ENCODE data around the gene RAB31. TPM values are rescaled to one million over a fixed set of nuclear protein-coding genes. Genes with fewer than 3 reads are reported as not detected.

The RAB31 gene
- polyA plus RNA-seq, 2 of the 4 experiments (the other 2 are of a cell fraction) = 16.9 to 46.3 TPM

- TF ChIP-seq GATA3 (IDR thresholded peaks at IDR 0.05; ENCODE audit: borderline replicate concordance) = no peak
- no peak for TF ChIP-seq JUNB (IDR thresholded peaks at IDR 0.05)
- TF ChIP-seq RFX5 (IDR thresholded peaks at IDR 0.05) = no peak
- TF ChIP-seq, protein P1, sequence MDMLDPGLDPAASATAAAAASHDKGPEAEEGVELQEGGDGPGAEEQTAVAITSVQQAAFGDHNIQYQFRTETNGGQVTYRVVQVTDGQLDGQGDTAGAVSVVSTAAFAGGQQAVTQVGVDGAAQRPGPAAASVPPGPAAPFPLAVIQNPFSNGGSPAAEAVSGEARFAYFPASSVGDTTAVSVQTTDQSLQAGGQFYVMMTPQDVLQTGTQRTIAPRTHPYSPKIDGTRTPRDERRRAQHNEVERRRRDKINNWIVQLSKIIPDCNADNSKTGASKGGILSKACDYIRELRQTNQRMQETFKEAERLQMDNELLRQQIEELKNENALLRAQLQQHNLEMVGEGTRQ (IDR thresholded peaks at IDR 0.05) = no peak
- TF ChIP-seq SREBF2 (IDR thresholded peaks at IDR 0.05) = no peak
- no peak for TF ChIP-seq EHMT2 (IDR thresholded peaks at IDR 0.05; ENCODE audit: low read depth)
- no peak for TF ChIP-seq POLR2A (IDR thresholded peaks at IDR 0.05; ENCODE audit: low read length)
- no peak for TF ChIP-seq KDM5A (IDR thresholded peaks at IDR 0.05)
- TF ChIP-seq ZSCAN20 (CRISPR knock-in tag; IDR thresholded peaks at IDR 0.05) = no peak
- no peak for TF ChIP-seq CTCF (IDR thresholded peaks at IDR 0.05)
- TF ChIP-seq RCOR1 (IDR thresholded peaks at IDR 0.05; ENCODE audit: low read depth, low read length) = no peak
- TF ChIP-seq, protein P2, sequence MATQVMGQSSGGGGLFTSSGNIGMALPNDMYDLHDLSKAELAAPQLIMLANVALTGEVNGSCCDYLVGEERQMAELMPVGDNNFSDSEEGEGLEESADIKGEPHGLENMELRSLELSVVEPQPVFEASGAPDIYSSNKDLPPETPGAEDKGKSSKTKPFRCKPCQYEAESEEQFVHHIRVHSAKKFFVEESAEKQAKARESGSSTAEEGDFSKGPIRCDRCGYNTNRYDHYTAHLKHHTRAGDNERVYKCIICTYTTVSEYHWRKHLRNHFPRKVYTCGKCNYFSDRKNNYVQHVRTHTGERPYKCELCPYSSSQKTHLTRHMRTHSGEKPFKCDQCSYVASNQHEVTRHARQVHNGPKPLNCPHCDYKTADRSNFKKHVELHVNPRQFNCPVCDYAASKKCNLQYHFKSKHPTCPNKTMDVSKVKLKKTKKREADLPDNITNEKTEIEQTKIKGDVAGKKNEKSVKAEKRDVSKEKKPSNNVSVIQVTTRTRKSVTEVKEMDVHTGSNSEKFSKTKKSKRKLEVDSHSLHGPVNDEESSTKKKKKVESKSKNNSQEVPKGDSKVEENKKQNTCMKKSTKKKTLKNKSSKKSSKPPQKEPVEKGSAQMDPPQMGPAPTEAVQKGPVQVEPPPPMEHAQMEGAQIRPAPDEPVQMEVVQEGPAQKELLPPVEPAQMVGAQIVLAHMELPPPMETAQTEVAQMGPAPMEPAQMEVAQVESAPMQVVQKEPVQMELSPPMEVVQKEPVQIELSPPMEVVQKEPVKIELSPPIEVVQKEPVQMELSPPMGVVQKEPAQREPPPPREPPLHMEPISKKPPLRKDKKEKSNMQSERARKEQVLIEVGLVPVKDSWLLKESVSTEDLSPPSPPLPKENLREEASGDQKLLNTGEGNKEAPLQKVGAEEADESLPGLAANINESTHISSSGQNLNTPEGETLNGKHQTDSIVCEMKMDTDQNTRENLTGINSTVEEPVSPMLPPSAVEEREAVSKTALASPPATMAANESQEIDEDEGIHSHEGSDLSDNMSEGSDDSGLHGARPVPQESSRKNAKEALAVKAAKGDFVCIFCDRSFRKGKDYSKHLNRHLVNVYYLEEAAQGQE (IDR thresholded peaks at IDR 0.05) = no peak
- no peak for TF ChIP-seq MAFK (IDR thresholded peaks at IDR 0.05; ENCODE audit: partially characterized antibody)
- no peak for TF ChIP-seq CHD2 (IDR thresholded peaks at IDR 0.05; ENCODE audit: low read length, partially characterized antibody)
- TF ChIP-seq, protein P3, sequence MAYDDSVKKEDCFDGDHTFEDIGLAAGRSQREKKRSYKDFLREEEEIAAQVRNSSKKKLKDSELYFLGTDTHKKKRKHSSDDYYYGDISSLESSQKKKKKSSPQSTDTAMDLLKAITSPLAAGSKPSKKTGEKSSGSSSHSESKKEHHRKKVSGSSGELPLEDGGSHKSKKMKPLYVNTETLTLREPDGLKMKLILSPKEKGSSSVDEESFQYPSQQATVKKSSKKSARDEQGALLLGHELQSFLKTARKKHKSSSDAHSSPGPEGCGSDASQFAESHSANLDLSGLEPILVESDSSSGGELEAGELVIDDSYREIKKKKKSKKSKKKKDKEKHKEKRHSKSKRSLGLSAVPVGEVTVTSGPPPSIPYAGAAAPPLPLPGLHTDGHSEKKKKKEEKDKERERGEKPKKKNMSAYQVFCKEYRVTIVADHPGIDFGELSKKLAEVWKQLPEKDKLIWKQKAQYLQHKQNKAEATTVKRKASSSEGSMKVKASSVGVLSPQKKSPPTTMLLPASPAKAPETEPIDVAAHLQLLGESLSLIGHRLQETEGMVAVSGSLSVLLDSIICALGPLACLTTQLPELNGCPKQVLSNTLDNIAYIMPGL (CRISPR knock-in tag; IDR thresholded peaks at IDR 0.05; ENCODE audit: borderline replicate concordance) = no peak
- TF ChIP-seq RNF2 (IDR thresholded peaks at IDR 0.05; ENCODE audit: borderline replicate concordance, low read depth) = no peak
- CTCF ChIA-PET = interaction anchor here (1.1 to 1.3 kb wide), 3 partner anchors 14 to 72 kb away, joined by 3 to 4 read pairs (median 3); no protein-coding TSS in a partner anchor
- H3K9me3 ChIP-seq = no peaks in the 10 kb centered on the region
- no peak for FAIRE-seq
- peak overlapping the region in 1 of 2 experiments; percentile 75; a peak in 3 of 6 replicates for H3K27ac ChIP-seq
- H3K4me2 ChIP-seq = no peak overlapping the region
- H3K4me1 ChIP-seq = peaks cover 40% of the 10 kb centered on the region
- POLR2A ChIA-PET = no interaction called here
- DNase-seq (ENCODE audit: low read depth in 1 of 2, low spot score in 1 of 2) = no peak
- WGBS (ENCODE audit: missing lambda C conversion rate) = 94% methylated on average over 3 of the region's 3 CpGs
- H3K4me3 ChIP-seq = no peak overlapping the region
- no peak for ATAC-seq
Measured at GRCh38 chr18:9755615-9756014, 47.5 kb downstream of the RAB31 start.

GRCh38 chr18:9756271-9756932, 48.3 kb downstream of the RAB31 start:
- no peak for TF ChIP-seq TFCP2L1 (CRISPR knock-in tag; IDR thresholded peaks at IDR 0.05)
- TF ChIP-seq CBX2 (IDR thresholded peaks at IDR 0.05; ENCODE audit: borderline replicate concordance, low read depth) = no peak
- TF ChIP-seq NPAS2 (CRISPR knock-in tag; IDR thresholded peaks at IDR 0.05; ENCODE audit: borderline replicate concordance) = no peak
- TF ChIP-seq SREBF2 (IDR thresholded peaks at IDR 0.05) = no peak
- no peak for TF ChIP-seq JUNB (IDR thresholded peaks at IDR 0.05)
- no peak for TF ChIP-seq EHMT2 (IDR thresholded peaks at IDR 0.05; ENCODE audit: low read depth)
- no peak for TF ChIP-seq RAD21 (conservative IDR thresholded peaks at IDR 0.05 in 1 of 2, IDR thresholded peaks at IDR 0.05 in 1 of 2)
- TF ChIP-seq FOSB (CRISPR knock-in tag; IDR thresholded peaks at IDR 0.05) = no peak
- TF ChIP-seq KDM5A (IDR thresholded peaks at IDR 0.05) = no peak
- ChIA-PET CTCF (interaction anchor here (1.3 to 1.5 kb wide), 2 partner anchors 14 to 73 kb away, joined by 4 to 5 read pairs; no protein-coding TSS in a partner anchor), POLR2A (no interaction called here)
- Histone ChIP-seq H3K9me3 (no peaks in the 10 kb centered on the region), H3K4me3 (no peak overlapping the region), H3K4me1 (peaks cover 40% of the 10 kb centered on the region), H3K27ac (peak overlapping the region in 1 of 2 experiments; percentile 75; a peak in 2 of 6 replicates), H3K4me2 (no peak overlapping the region)
- WGBS (ENCODE audit: missing lambda C conversion rate) = 94% methylated on average over 4 of the region's 4 CpGs
- FAIRE-seq = no peak
- no peak for ATAC-seq
- DNase-seq (ENCODE audit: low read depth in 1 of 2, low spot score in 1 of 2) = no peak

All from A549 (cell line).